Metanephros (tissue), 2 donors: ENCODE measurements around the gene KIF26A. TPM values are rescaled to one million over a fixed set of nuclear protein-coding genes. Genes with fewer than 3 reads are reported as not detected.

Source experiments
- small RNA-seq: library from RNA; depleted of rRNA; stranded (forward); fragments of <200 nt; gene quantifications from one replicate; pipeline ENCODE3, GENCODE V24; 2014; ENCODE audit warnings: low replicate concordance
- total RNA-seq: library from RNA; depleted of rRNA; stranded (reverse); fragments of >200 nt; gene quantifications from one replicate; pipeline ENCODE4 v1.2.3, GENCODE V29; 2014

KIF26A gene
- total RNA-seq = 28.4 TPM

DNA sequence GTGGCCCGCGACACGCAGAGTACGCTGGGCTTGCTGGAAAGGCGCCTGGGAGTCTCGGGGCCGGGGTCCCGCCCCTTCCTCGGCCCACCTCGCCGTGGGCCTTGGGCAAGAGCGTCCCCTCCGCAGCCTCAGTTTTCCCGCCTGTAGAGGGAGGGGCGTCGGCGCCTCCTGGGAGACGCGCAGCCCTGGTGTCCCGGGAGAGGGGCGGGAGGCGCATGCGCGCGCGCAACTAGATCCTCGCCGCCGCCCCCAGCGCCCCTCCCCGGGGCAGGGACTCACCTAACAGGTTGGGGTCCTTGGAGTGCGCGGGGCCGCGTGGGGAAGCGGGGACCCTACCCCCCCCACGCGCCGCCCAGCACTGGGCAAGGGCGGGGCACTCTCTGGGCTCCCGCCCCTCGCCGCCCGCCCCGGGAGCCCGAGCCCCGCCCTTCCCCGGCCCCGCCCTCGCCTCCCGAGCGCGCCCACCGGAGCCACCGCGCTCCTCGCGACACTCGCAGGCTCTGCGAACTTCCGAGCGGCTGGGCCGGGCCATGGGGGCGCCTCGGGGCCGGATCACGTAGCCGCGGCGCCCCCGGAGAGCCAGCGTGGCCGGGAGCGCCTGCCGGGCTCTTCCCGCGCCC is at the start of gene KIF26A:
TSS of gene KIF26A (plus strand) at position 490 of the 620 bp plus-strand sequence. CDS start 136 bp downstream, outside the sequence.

Small RNA genes lying within 50 kb of the gene (small RNA-seq; reads per million reads assigned to genes)
- 22.4 reads per million, percentile 96 among the genes with 10 or more reads in this experiment for gene MIR203A

Other genes with a start within 250 kb of the KIF26A start
- 1.5 TPM for gene TDRD9, start 210.1 kb upstream of the KIF26A start, total RNA-seq
- 0.23 TPM for gene RD3L, start 196.1 kb upstream of the KIF26A start, total RNA-seq
- gene ASPG, start 52.9 kb upstream of the KIF26A start, total RNA-seq = 12.3 TPM